WTC11 (cell line): ENCODE measurements around the gene OR11H6.
"Not testable (repeated sequence)": the region's sequence is repeated elsewhere in the genome, so short reads cannot be mapped to it uniquely, and the experiment has no call there.

Experiments used
- CBFB ChIP-seq: sonication (generic); formaldehyde crosslinking; IDR thresholded peaks from 2 replicates; pipeline ENCODE4 v1.8.1; 2022; ENCODE audit warnings: mild to moderate bottlenecking, low read depth, missing genetic modification reagents
- ESRRA ChIP-seq: sonication (generic); formaldehyde crosslinking; IDR thresholded peaks from 2 replicates; pipeline ENCODE4 v1.8.1; 2022; ENCODE audit warnings: mild to moderate bottlenecking, missing genetic modification reagents, borderline replicate concordance
- GRHL2 ChIP-seq: fragments of 250-450 bp; sonication (Bioruptor Pico); IDR thresholded peaks from 2 replicates; pipeline ENCODE4 v1.8.0; 2022; ENCODE audit warnings: mild to moderate bottlenecking, moderate library complexity; ENCODE audit not compliant: insufficient replicate concordance, severe bottlenecking
- TEAD1 ChIP-seq: sonication (generic); formaldehyde crosslinking; IDR thresholded peaks from 2 replicates; pipeline ENCODE4 v1.8.0; 2022; ENCODE audit warnings: mild to moderate bottlenecking, missing genetic modification reagents
- ZNF121 ChIP-seq: sonication (generic); formaldehyde crosslinking; IDR thresholded peaks from 2 replicates; pipeline ENCODE4 v1.8.0; 2023; ENCODE audit warnings: missing genetic modification reagents
- TF ChIP-seq, protein P1 (sequence below): fragments of 200-600 bp; IDR thresholded peaks from 2 replicates; pipeline ENCODE4 v1.8.0; 2022; ENCODE audit warnings: antibody characterized with exemption
- TF ChIP-seq, protein P2 (sequence below): sonication (generic); formaldehyde crosslinking; IDR thresholded peaks from 2 replicates; pipeline ENCODE4 v1.8.1; 2022; ENCODE audit warnings: low read depth, mild to moderate bottlenecking, moderate library complexity, missing genetic modification reagents, borderline replicate concordance
- TF ChIP-seq, protein P3 (sequence below): sonication (generic); formaldehyde crosslinking; IDR thresholded peaks from 2 replicates; pipeline ENCODE4 v1.8.1; 2023; ENCODE audit warnings: mild to moderate bottlenecking, missing genetic modification reagents, borderline replicate concordance
- TF ChIP-seq, protein P4 (sequence below): sonication (generic); formaldehyde crosslinking; IDR thresholded peaks from 2 replicates; pipeline ENCODE4 v1.8.1; 2022; ENCODE audit warnings: missing genetic modification reagents, borderline replicate concordance
- TF ChIP-seq, protein P5 (sequence below): sonication (generic); formaldehyde crosslinking; conservative IDR thresholded peaks from 2 replicates; pipeline ENCODE4 v1.8.1; 2022; ENCODE audit warnings: mild to moderate bottlenecking, missing genetic modification reagents

DNA sequence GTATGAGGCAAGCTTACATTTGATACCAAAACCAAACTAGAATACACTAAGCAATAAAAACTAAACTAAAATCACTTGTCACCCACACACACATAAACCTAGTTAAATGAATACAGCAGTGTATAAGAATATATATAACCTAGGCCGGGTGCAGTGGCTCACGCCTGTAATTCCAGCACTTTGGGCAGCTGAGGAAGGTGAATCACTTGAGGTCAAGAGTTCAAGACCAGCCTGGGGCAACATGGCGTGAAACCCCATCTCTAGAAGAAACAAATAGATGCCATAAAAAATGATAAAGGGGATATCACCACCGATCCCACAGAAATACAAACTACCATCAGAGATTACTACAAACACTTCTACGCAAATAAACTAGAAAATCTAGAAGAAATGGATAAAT lies 40.9 kb downstream of the OR11H6 start:
- TF ChIP-seq, protein P1, sequence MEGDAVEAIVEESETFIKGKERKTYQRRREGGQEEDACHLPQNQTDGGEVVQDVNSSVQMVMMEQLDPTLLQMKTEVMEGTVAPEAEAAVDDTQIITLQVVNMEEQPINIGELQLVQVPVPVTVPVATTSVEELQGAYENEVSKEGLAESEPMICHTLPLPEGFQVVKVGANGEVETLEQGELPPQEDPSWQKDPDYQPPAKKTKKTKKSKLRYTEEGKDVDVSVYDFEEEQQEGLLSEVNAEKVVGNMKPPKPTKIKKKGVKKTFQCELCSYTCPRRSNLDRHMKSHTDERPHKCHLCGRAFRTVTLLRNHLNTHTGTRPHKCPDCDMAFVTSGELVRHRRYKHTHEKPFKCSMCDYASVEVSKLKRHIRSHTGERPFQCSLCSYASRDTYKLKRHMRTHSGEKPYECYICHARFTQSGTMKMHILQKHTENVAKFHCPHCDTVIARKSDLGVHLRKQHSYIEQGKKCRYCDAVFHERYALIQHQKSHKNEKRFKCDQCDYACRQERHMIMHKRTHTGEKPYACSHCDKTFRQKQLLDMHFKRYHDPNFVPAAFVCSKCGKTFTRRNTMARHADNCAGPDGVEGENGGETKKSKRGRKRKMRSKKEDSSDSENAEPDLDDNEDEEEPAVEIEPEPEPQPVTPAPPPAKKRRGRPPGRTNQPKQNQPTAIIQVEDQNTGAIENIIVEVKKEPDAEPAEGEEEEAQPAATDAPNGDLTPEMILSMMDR, result not testable (repeated sequence)
- TF ChIP-seq GRHL2, TEAD1, ZNF121, CBFB, ESRRA (CRISPR knock-in tag): not testable (repeated sequence)
- TF ChIP-seq, protein P2, sequence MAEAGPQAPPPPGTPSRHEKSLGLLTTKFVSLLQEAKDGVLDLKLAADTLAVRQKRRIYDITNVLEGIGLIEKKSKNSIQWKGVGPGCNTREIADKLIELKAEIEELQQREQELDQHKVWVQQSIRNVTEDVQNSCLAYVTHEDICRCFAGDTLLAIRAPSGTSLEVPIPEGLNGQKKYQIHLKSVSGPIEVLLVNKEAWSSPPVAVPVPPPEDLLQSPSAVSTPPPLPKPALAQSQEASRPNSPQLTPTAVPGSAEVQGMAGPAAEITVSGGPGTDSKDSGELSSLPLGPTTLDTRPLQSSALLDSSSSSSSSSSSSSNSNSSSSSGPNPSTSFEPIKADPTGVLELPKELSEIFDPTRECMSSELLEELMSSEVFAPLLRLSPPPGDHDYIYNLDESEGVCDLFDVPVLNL (CRISPR knock-in tag), result not testable (repeated sequence)
- TF ChIP-seq, protein P3, sequence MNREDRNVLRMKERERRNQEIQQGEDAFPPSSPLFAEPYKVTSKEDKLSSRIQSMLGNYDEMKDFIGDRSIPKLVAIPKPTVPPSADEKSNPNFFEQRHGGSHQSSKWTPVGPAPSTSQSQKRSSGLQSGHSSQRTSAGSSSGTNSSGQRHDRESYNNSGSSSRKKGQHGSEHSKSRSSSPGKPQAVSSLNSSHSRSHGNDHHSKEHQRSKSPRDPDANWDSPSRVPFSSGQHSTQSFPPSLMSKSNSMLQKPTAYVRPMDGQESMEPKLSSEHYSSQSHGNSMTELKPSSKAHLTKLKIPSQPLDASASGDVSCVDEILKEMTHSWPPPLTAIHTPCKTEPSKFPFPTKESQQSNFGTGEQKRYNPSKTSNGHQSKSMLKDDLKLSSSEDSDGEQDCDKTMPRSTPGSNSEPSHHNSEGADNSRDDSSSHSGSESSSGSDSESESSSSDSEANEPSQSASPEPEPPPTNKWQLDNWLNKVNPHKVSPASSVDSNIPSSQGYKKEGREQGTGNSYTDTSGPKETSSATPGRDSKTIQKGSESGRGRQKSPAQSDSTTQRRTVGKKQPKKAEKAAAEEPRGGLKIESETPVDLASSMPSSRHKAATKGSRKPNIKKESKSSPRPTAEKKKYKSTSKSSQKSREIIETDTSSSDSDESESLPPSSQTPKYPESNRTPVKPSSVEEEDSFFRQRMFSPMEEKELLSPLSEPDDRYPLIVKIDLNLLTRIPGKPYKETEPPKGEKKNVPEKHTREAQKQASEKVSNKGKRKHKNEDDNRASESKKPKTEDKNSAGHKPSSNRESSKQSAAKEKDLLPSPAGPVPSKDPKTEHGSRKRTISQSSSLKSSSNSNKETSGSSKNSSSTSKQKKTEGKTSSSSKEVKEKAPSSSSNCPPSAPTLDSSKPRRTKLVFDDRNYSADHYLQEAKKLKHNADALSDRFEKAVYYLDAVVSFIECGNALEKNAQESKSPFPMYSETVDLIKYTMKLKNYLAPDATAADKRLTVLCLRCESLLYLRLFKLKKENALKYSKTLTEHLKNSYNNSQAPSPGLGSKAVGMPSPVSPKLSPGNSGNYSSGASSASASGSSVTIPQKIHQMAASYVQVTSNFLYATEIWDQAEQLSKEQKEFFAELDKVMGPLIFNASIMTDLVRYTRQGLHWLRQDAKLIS (CRISPR knock-in tag), result not testable (repeated sequence)
- TF ChIP-seq, protein P4, sequence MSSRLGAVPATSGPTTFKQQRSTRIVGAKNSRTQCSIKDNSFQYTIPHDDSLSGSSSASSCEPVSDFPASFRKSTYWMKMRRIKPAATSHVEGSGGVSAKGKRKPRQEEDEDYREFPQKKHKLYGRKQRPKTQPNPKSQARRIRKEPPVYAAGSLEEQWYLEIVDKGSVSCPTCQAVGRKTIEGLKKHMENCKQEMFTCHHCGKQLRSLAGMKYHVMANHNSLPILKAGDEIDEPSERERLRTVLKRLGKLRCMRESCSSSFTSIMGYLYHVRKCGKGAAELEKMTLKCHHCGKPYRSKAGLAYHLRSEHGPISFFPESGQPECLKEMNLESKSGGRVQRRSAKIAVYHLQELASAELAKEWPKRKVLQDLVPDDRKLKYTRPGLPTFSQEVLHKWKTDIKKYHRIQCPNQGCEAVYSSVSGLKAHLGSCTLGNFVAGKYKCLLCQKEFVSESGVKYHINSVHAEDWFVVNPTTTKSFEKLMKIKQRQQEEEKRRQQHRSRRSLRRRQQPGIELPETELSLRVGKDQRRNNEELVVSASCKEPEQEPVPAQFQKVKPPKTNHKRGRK (CRISPR knock-in tag), result not testable (repeated sequence)
- TF ChIP-seq, protein P5, sequence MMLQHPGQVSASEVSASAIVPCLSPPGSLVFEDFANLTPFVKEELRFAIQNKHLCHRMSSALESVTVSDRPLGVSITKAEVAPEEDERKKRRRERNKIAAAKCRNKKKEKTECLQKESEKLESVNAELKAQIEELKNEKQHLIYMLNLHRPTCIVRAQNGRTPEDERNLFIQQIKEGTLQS (CRISPR knock-in tag), result not testable (repeated sequence)
